ENCODE measurements around the gene ALK. TPM values are rescaled to one million over a fixed set of nuclear protein-coding genes. Genes with fewer than 3 reads are reported as not detected.

Gene ALK
- total and polyA plus RNA-seq, 2 experiments from 2014 or later = 0.35 TPM; not detected in 1

DNA sequence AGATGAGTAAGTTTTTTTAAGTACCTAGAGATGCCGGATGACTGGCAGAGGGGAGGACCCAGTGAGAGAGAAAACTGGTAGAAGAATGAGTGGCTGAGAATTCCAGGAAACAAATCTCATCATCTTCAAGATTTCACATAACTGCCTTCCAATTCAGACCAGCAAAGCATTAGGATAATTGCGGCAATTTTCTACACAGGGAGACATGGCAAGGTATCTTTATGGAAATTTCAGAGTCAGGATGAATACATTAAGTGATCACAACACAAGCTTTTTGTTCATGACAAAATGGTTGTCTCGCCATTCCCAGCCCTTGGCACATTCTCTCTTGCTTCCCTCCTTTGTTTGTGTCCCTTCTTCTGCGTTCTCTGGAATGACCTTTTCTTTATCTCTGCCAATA lies 82.1 kb downstream of the ALK start (continued):
- TF ChIP-seq, protein P1, sequence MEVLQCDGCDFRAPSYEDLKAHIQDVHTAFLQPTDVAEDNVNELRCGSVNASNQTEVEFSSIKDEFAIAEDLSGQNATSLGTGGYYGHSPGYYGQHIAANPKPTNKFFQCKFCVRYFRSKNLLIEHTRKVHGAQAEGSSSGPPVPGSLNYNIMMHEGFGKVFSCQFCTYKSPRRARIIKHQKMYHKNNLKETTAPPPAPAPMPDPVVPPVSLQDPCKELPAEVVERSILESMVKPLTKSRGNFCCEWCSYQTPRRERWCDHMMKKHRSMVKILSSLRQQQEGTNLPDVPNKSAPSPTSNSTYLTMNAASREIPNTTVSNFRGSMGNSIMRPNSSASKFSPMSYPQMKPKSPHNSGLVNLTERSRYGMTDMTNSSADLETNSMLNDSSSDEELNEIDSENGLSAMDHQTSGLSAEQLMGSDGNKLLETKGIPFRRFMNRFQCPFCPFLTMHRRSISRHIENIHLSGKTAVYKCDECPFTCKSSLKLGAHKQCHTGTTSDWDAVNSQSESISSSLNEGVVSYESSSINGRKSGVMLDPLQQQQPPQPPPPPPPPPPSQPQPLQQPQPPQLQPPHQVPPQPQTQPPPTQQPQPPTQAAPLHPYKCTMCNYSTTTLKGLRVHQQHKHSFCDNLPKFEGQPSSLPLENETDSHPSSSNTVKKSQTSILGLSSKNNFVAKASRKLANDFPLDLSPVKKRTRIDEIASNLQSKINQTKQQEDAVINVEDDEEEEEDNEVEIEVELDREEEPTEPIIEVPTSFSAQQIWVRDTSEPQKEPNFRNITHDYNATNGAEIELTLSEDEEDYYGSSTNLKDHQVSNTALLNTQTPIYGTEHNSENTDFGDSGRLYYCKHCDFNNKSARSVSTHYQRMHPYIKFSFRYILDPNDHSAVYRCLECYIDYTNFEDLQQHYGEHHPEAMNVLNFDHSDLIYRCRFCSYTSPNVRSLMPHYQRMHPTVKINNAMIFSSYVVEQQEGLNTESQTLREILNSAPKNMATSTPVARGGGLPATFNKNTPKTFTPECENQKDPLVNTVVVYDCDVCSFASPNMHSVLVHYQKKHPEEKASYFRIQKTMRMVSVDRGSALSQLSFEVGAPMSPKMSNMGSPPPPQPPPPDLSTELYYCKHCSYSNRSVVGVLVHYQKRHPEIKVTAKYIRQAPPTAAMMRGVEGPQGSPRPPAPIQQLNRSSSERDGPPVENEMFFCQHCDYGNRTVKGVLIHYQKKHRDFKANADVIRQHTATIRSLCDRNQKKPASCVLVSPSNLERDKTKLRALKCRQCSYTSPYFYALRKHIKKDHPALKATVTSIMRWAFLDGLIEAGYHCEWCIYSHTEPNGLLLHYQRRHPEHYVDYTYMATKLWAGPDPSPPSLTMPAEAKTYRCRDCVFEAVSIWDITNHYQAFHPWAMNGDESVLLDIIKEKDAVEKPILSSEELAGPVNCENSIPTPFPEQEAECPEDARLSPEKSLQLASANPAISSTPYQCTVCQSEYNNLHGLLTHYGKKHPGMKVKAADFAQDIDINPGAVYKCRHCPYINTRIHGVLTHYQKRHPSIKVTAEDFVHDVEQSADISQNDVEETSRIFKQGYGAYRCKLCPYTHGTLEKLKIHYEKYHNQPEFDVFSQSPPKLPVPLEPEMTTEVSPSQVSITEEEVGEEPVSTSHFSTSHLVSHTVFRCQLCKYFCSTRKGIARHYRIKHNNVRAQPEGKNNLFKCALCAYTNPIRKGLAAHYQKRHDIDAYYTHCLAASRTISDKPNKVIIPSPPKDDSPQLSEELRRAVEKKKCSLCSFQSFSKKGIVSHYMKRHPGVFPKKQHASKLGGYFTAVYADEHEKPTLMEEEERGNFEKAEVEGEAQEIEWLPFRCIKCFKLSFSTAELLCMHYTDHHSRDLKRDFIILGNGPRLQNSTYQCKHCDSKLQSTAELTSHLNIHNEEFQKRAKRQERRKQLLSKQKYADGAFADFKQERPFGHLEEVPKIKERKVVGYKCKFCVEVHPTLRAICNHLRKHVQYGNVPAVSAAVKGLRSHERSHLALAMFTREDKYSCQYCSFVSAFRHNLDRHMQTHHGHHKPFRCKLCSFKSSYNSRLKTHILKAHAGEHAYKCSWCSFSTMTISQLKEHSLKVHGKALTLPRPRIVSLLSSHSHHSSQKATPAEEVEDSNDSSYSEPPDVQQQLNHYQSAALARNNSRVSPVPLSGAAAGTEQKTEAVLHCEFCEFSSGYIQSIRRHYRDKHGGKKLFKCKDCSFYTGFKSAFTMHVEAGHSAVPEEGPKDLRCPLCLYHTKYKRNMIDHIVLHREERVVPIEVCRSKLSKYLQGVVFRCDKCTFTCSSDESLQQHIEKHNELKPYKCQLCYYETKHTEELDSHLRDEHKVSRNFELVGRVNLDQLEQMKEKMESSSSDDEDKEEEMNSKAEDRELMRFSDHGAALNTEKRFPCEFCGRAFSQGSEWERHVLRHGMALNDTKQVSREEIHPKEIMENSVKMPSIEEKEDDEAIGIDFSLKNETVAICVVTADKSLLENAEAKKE (CRISPR knock-in tag; IDR thresholded peaks at IDR 0.05) = no peak
- no peak for TF ChIP-seq CREB1 (CRISPR knock-in tag; IDR thresholded peaks at IDR 0.05; ENCODE audit: low read depth)
- TF ChIP-seq STAT1 (IDR thresholded peaks at IDR 0.05; ENCODE audit: unreplicated experiment) = no peak
- no peak for TF ChIP-seq JUNB (IDR thresholded peaks at IDR 0.05; ENCODE audit: unreplicated experiment)
- no peak for TF ChIP-seq ZNF114 (CRISPR knock-in tag; IDR thresholded peaks at IDR 0.05)
- TF ChIP-seq EZH2phosphoT487 (IDR thresholded peaks at IDR 0.05; ENCODE audit: unreplicated experiment) = no peak
- TF ChIP-seq, protein P2, sequence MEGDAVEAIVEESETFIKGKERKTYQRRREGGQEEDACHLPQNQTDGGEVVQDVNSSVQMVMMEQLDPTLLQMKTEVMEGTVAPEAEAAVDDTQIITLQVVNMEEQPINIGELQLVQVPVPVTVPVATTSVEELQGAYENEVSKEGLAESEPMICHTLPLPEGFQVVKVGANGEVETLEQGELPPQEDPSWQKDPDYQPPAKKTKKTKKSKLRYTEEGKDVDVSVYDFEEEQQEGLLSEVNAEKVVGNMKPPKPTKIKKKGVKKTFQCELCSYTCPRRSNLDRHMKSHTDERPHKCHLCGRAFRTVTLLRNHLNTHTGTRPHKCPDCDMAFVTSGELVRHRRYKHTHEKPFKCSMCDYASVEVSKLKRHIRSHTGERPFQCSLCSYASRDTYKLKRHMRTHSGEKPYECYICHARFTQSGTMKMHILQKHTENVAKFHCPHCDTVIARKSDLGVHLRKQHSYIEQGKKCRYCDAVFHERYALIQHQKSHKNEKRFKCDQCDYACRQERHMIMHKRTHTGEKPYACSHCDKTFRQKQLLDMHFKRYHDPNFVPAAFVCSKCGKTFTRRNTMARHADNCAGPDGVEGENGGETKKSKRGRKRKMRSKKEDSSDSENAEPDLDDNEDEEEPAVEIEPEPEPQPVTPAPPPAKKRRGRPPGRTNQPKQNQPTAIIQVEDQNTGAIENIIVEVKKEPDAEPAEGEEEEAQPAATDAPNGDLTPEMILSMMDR (conservative IDR thresholded peaks at IDR 0.05; ENCODE audit: low read depth in 2 of 2) = no peak

DNA sequence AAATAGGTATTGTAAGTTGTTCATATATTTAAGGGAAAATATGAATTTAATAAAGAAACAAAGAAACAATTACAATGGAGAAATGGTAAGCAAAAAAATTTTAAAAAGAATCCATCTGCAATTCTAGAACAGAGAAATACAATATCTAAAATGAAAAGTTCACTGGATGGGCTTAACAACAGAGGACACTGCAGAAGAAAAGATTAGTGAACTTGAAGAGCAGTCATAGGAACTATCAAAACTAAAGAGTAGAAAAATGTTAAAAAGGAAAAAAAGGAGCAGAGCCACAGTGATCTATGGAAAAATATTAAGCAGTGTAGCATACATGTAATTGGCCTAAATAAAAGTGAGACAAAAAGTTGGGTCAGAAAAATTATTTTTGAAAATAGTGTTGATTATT lies 83.5 kb downstream of the ALK start:
- no peaks in the 10 kb centered on the region for H3K4me1 Mint-ChIP-seq
- no peak overlapping the region for H3K27ac Mint-ChIP-seq
- no peaks in the 10 kb centered on the region for H3K79me2 ChIP-seq (replicated peaks; ENCODE audit: insufficient read depth)
- H3K27ac ChIP-seq (ENCODE audit: low read depth) = no peak overlapping the region
- H3K27me3 ChIP-seq (ENCODE audit: insufficient read depth) = no peaks in the 10 kb centered on the region
- H3F3A ChIP-seq (replicated peaks; ENCODE audit: low read depth) = no peaks in the 10 kb centered on the region
- no peaks in the 10 kb centered on the region for H4K20me1 ChIP-seq (replicated peaks; ENCODE audit: insufficient read depth)
- H3K9me2 ChIP-seq (ENCODE audit: insufficient read depth) = no peaks in the 10 kb centered on the region; the same call in 1 of the 2 replicates
- H2AFZ ChIP-seq = no peak overlapping the region
- H3K36me3 ChIP-seq (ENCODE audit: insufficient read depth) = no peaks in the 10 kb centered on the region
- no peak overlapping the region for H3K4me2 ChIP-seq
- DNase-seq (ENCODE audit: low spot score) (no peak), ATAC-seq (no peak)
- no peaks in the 10 kb centered on the region for H3K27me3 Mint-ChIP-seq (ENCODE audit: insufficient read depth, low read depth, poor library complexity)
- H3K4me3 Mint-ChIP-seq = no peak overlapping the region
- H3K4me3 ChIP-seq = no peak overlapping the region
- H3K36me3 Mint-ChIP-seq (ENCODE audit: low read depth) = no peaks in the 10 kb centered on the region
- H3K4me1 ChIP-seq (ENCODE audit: insufficient read depth) = no peaks in the 10 kb centered on the region
- peaks cover 10% of the 10 kb centered on the region; the same call in 1 of the 3 replicates for H3K9me3 Mint-ChIP-seq
- TF ChIP-seq NANOG (IDR thresholded peaks at IDR 0.05; ENCODE audit: borderline replicate concordance) (no peak), JUNB (IDR thresholded peaks at IDR 0.05; ENCODE audit: unreplicated experiment) (no peak), CREB1 (CRISPR knock-in tag; IDR thresholded peaks at IDR 0.05; ENCODE audit: low read depth) (no peak), ZNF114 (CRISPR knock-in tag; IDR thresholded peaks at IDR 0.05) (no peak), POLR2AphosphoS5 (IDR thresholded peaks at IDR 0.05; ENCODE audit: low read depth) (no peak), ZNF331 (CRISPR knock-in tag; IDR thresholded peaks at IDR 0.05; ENCODE audit: low read depth) (no peak)
- TF ChIP-seq, protein P3, sequence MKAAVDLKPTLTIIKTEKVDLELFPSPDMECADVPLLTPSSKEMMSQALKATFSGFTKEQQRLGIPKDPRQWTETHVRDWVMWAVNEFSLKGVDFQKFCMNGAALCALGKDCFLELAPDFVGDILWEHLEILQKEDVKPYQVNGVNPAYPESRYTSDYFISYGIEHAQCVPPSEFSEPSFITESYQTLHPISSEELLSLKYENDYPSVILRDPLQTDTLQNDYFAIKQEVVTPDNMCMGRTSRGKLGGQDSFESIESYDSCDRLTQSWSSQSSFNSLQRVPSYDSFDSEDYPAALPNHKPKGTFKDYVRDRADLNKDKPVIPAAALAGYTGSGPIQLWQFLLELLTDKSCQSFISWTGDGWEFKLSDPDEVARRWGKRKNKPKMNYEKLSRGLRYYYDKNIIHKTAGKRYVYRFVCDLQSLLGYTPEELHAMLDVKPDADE (IDR thresholded peaks at IDR 0.05) = no peak
